HEK293 (cell line): ENCODE data around the gene ALX1.
A peak's percentile ranks its signal among the peaks of the same experiment; 100 is the strongest.

Experiments
- CTCF ChIA-PET: fragments of 350-600 bp; formaldehyde crosslinking; extraction: SDS; loops from one replicate; lab custom pipeline; 2021; ENCODE audit warnings: antibody characterized with exemption; lab: Yijun Ruan, JAX
- POLR2A ChIA-PET: fragments of 300-600 bp; formaldehyde crosslinking; extraction: SDS; loops from one replicate; lab custom pipeline; 2020; ENCODE audit warnings: antibody characterized with exemption, inconsistent platforms; lab: Yijun Ruan, JAX
- H3K27ac ChIP-seq: fragments of 200-500 bp; sonication (Bioruptor generic); 2 replicates; pipeline ENCODE4 v1.5.1; 2014; ENCODE audit warnings: low read depth, low read length, control low read depth, inconsistent platforms; ENCODE audit errors: extremely low read depth
- H3K36me3 ChIP-seq, 2 experiments: fragments of 200-500 bp in 1 of 2; sonication (Bioruptor generic) in 1 of 2; 1 replicate in 1 of 2; 2 replicates in 1 of 2; pipeline ENCODE4 v1.5.1; 2014 to 2017; ENCODE audit warnings: inconsistent platforms in 2 of 2, low read length in 2 of 2; ENCODE audit not compliant: control insufficient read depth in 2 of 2, insufficient read depth in 1 of 2
- H3K4me1 ChIP-seq: fragments of 200-500 bp; sonication (Bioruptor generic); 2 replicates; pipeline ENCODE4 v1.5.1; 2014; ENCODE audit warnings: mild to moderate bottlenecking, low read length, inconsistent platforms; ENCODE audit not compliant: control insufficient read depth, insufficient read depth
- H3K4me3 ChIP-seq: 2 replicates; pipeline ENCODE4 v1.5.1; 2011; ENCODE audit warnings: low read depth, mild to moderate bottlenecking, control low read depth, low read length, moderate library complexity
- H3K9me3 ChIP-seq: fragments of 200-500 bp; sonication (Bioruptor generic); 2 replicates; pipeline ENCODE4 v1.5.1; 2014; ENCODE audit warnings: low read depth, low read length, inconsistent platforms; ENCODE audit not compliant: control insufficient read depth, insufficient read depth
- FEZF1 ChIP-seq: fragments of 450-650 bp; formaldehyde crosslinking; IDR thresholded peaks from 2 replicates; pipeline ENCODE4 v1.5.1; 2016; ENCODE audit warnings: missing biosample characterization, missing genetic modification characterization
- HOXD13 ChIP-seq: sonication (generic); formaldehyde crosslinking; IDR thresholded peaks from 2 replicates; pipeline ENCODE4 v1.8.0; 2022; ENCODE audit warnings: missing genetic modification reagents, borderline replicate concordance
- MYNN ChIP-seq: fragments of 450-650 bp; formaldehyde crosslinking; IDR thresholded peaks from 2 replicates; pipeline ENCODE4 v1.5.1; 2016; ENCODE audit warnings: missing biosample characterization, missing genetic modification characterization, borderline replicate concordance
- SP7 ChIP-seq: fragments of 450-650 bp; formaldehyde crosslinking; IDR thresholded peaks from 2 replicates; pipeline ENCODE4 v1.5.1; 2016; ENCODE audit warnings: missing biosample characterization, missing genetic modification characterization
- ZBTB21 ChIP-seq: fragments of 450-650 bp; formaldehyde crosslinking; IDR thresholded peaks from 2 replicates; pipeline ENCODE4 v1.5.1; 2017; ENCODE audit warnings: missing biosample characterization, missing genetic modification characterization
- ZNF132 ChIP-seq: fragments of 450-650 bp; formaldehyde crosslinking; IDR thresholded peaks from 2 replicates; pipeline ENCODE4 v1.5.1; 2017; ENCODE audit warnings: missing biosample characterization, missing genetic modification characterization, borderline replicate concordance
- ZNF148 ChIP-seq: fragments of 450-650 bp; formaldehyde crosslinking; IDR thresholded peaks from 2 replicates; pipeline ENCODE4 v1.5.0; 2017; ENCODE audit warnings: missing biosample characterization, missing genetic modification characterization, borderline replicate concordance
- ZNF184 ChIP-seq: fragments of 450-650 bp; IDR thresholded peaks from 2 replicates; pipeline ENCODE4 v1.5.1; 2018; ENCODE audit warnings: missing biosample characterization, mild to moderate bottlenecking, missing genetic modification characterization
- ZNF214 ChIP-seq: fragments of 450-650 bp; formaldehyde crosslinking; IDR thresholded peaks from 2 replicates; pipeline ENCODE4 v1.5.1; 2017; ENCODE audit warnings: missing biosample characterization, mild to moderate bottlenecking, missing genetic modification characterization, borderline replicate concordance
- ZNF280D ChIP-seq: fragments of 450-650 bp; formaldehyde crosslinking; IDR thresholded peaks from 2 replicates; pipeline ENCODE4 v1.5.1; 2016; ENCODE audit warnings: missing biosample characterization, missing genetic modification characterization
- ZNF335 ChIP-seq: fragments of 450-650 bp; formaldehyde crosslinking; conservative IDR thresholded peaks from 2 replicates; pipeline ENCODE4 v1.5.1; 2016; ENCODE audit warnings: missing biosample characterization, missing genetic modification characterization
- ZNF37A ChIP-seq: fragments of 450-650 bp; IDR thresholded peaks from 2 replicates; pipeline ENCODE4 v1.5.1; 2018; ENCODE audit warnings: missing biosample characterization, missing genetic modification characterization
- ZNF398 ChIP-seq: fragments of 450-650 bp; formaldehyde crosslinking; IDR thresholded peaks from 2 replicates; pipeline ENCODE4 v1.5.1; 2017; ENCODE audit warnings: missing biosample characterization, missing genetic modification characterization
- ZNF558 ChIP-seq: fragments of 450-650 bp; formaldehyde crosslinking; IDR thresholded peaks from 2 replicates; pipeline ENCODE4 v1.5.1; 2016; ENCODE audit warnings: missing biosample characterization, missing genetic modification characterization
- ZNF600 ChIP-seq: fragments of 450-650 bp; formaldehyde crosslinking; IDR thresholded peaks from 2 replicates; pipeline ENCODE4 v1.5.1; 2016; ENCODE audit warnings: missing biosample characterization, missing genetic modification characterization
- ZNF624 ChIP-seq: fragments of 450-650 bp; formaldehyde crosslinking; IDR thresholded peaks from 2 replicates; pipeline ENCODE4 v1.5.1; 2017; ENCODE audit warnings: missing biosample characterization, missing genetic modification characterization
- ZNF658 ChIP-seq: fragments of 450-650 bp; formaldehyde crosslinking; IDR thresholded peaks from 2 replicates; pipeline ENCODE4; 2016; ENCODE audit warnings: missing biosample characterization, missing genetic modification characterization
- ZNF692 ChIP-seq: fragments of 450-650 bp; formaldehyde crosslinking; IDR thresholded peaks from 2 replicates; pipeline ENCODE4 v1.5.1; 2016; ENCODE audit warnings: missing biosample characterization, missing genetic modification characterization
- ZNF792 ChIP-seq: fragments of 450-650 bp; formaldehyde crosslinking; IDR thresholded peaks from 2 replicates; pipeline ENCODE4 v1.5.1; 2016; ENCODE audit warnings: missing biosample characterization, missing genetic modification characterization
- TF ChIP-seq, protein P1 (sequence below): fragments of 450-650 bp; formaldehyde crosslinking; IDR thresholded peaks from 2 replicates; pipeline ENCODE4 v1.5.1; 2016; ENCODE audit warnings: missing biosample characterization, missing genetic modification characterization

Gene ALX1

GRCh38 chr12:85278598-85279448 lies 1.2 kb upstream of the ALX1 start (continued):
- TF ChIP-seq ZNF600 = no peak
- no peak for TF ChIP-seq FEZF1
- no peak for TF ChIP-seq ZBTB21 (tag by site-specific recombination)
- TF ChIP-seq ZNF335 (tag by site-specific recombination) = no peak
- no peak for TF ChIP-seq SP7
- TF ChIP-seq ZNF658 = no peak
- TF ChIP-seq ZNF558 (tag by site-specific recombination) = no peak
- TF ChIP-seq, all 188 proteins: peak for 0

DNA sequence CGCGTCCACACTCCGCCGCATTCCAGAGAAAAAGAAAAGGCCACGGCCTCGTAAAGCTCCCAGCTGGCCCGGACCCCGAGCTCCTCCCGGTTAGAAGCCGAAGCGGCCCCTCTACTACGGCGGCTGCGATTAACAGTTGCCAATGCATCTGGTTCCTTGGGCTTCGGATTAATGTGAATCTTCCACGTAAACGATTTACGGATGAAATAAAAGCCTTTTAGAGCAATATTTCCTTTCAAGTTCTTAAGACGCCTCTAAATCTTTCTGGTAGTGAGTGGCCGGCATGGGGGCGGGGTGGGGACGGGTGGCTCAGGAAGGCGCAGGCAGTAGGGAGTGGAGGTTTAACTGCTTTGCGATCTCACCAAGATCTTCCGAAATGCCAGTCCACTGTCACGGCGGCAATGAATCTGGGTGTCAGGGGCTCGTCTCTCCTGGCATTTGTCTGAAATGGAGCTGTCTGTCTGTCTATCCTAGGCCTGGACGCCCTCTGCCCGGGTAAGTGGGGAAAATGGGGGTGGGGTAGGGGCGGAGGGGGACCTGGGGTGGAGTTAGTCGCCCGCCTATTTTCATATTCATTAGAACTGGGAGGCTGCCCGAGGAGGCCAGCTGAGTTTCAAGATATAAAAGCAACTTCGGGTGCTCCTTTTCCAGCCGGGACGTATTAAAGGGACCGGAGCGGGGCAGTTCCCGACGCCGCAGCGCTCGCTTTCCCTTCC lies 413 bp upstream of the ALX1 start:
- POLR2A ChIA-PET = interaction anchor here (0.6 kb wide), 1 partner anchor 534 kb away, joined by 3 read pairs; no protein-coding TSS in a partner anchor
- H3K4me1 ChIP-seq = no peaks in the 10 kb centered on the region
- TF ChIP-seq ZNF132 (tag by site-specific recombination) (no peak), ZNF624 (tag by site-specific recombination) (no peak), ZNF37A (no peak), ZNF214 (tag by site-specific recombination) (no peak), FEZF1 (peak; percentile 24; the same call in 1 of the 2 replicates)
- TF ChIP-seq, all 188 proteins: peak for 1
- CTCF ChIA-PET = interaction anchor here (0.6 to 1.5 kb wide), 2 partner anchors 9 to 16 kb away, joined by 3 read pairs; no protein-coding TSS in a partner anchor
- no peaks in the 10 kb centered on the region for H3K36me3 ChIP-seq
- H3K9me3 ChIP-seq = no peaks in the 10 kb centered on the region
- peak overlapping the region; percentile 57 for H3K4me3 ChIP-seq
- H3K27ac ChIP-seq = peak overlapping the region; percentile 83

DNA sequence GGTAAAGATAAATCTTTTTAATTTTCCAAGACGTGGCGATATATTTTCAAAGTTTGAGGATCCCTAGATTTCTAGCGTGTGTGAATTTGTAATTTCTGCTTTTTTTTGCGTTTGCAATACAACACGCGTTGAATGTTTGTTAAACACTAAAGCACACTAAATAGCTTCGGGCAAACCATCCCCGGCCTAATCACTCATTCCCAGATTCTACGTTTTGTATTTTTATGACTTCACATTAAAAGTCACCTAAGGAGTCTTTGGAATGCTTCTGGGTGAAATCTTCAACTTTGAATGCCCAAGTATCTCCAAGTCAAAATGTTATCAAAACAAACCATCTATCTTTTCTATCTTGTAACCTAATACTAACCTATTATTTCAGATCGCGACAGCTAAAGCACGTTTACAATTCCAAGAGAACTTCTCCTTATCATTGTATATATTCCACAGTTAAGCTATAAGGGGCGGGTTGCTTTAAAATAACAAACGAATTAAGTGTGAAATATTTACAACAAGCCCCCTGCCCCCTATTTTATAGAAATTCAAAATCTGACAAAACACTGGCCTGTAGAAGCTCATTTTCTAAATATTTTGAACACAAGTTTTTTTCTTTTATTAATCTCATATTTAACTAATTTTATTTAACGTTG lies 1.1 kb downstream of the ALX1 start:
- peak overlapping the region; percentile 83 for H3K27ac ChIP-seq
- H3K4me1 ChIP-seq = no peaks in the 10 kb centered on the region
- ChIA-PET CTCF (interaction anchor here (0.9 kb wide), 1 partner anchor 17 kb away, joined by 5 read pairs; no protein-coding TSS in a partner anchor), POLR2A (no interaction called here)
- no peaks in the 10 kb centered on the region for H3K36me3 ChIP-seq
- no peaks in the 10 kb centered on the region for H3K9me3 ChIP-seq
- peak overlapping the region; percentile 57 for H3K4me3 ChIP-seq
- TF ChIP-seq ZNF792 (tag by site-specific recombination) (no peak), HOXD13 (CRISPR knock-in tag) (no peak), ZNF692 (tag by site-specific recombination) (no peak), ZNF184 (tag by site-specific recombination) (no peak), MYNN (peak; percentile 92), ZNF280D (tag by site-specific recombination) (no peak), ZNF398 (tag by site-specific recombination) (no peak), ZNF148 (tag by site-specific recombination) (no peak)
- TF ChIP-seq, protein P1, sequence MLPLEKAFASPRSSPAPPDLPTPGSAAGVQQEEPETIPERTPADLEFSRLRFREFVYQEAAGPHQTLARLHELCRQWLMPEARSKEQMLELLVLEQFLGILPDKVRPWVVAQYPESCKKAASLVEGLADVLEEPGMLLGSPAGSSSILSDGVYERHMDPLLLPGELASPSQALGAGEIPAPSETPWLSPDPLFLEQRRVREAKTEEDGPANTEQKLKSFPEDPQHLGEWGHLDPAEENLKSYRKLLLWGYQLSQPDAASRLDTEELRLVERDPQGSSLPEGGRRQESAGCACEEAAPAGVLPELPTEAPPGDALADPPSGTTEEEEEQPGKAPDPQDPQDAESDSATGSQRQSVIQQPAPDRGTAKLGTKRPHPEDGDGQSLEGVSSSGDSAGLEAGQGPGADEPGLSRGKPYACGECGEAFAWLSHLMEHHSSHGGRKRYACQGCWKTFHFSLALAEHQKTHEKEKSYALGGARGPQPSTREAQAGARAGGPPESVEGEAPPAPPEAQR (tag by site-specific recombination) = no peak
